Muscle layer of colon (tissue), 2 donors: ENCODE data around the gene C19orf53.
"Not testable (repeated sequence)": the region's sequence is repeated elsewhere in the genome, so short reads cannot be mapped to it uniquely, and the experiment has no call there.

Experiments used
- H3K27ac ChIP-seq: one replicate; pipeline ENCODE4 v1.7.0; 2013; ENCODE audit warnings: low read depth, mild to moderate bottlenecking, low read length, moderate library complexity
- H3K27me3 ChIP-seq, 2 donors: one replicate each; pipeline ENCODE4 v1.7.0; 2013; ENCODE audit warnings: low read length in 2 of 2, mild to moderate bottlenecking in 2 of 2; ENCODE audit not compliant: insufficient read depth in 2 of 2, control insufficient read depth in 1 of 2
- H3K36me3 ChIP-seq: one replicate; pipeline ENCODE4 v1.7.0; 2013; ENCODE audit warnings: mild to moderate bottlenecking, low read length; ENCODE audit not compliant: insufficient read depth
- H3K4me1 ChIP-seq: one replicate; pipeline ENCODE4 v1.7.0; 2013; ENCODE audit warnings: mild to moderate bottlenecking, low read length; ENCODE audit not compliant: insufficient read depth
- H3K4me3 ChIP-seq, 2 donors: one replicate each; pipeline ENCODE4 v1.7.0; 2013; ENCODE audit warnings: low read length in 2 of 2, low read depth in 1 of 2, mild to moderate bottlenecking in 1 of 2, moderate library complexity in 1 of 2
- H3K9ac ChIP-seq: one replicate; pipeline ENCODE4 v1.7.0; 2013; ENCODE audit warnings: low read length
- H3K9me3 ChIP-seq: one replicate; pipeline ENCODE4 v1.7.0; 2013; ENCODE audit warnings: mild to moderate bottlenecking, low read length
- donor health status: abdominal sarcoma.
- donor health status: Adenocarcinoma of cecum.

C19orf53 gene

GRCh38 chr19:13764821-13765394 lies 9.3 kb upstream of the C19orf53 start:
- H3K27ac ChIP-seq, result peak overlapping the region; percentile 52
- H3K4me3 ChIP-seq, result peak overlapping the region; percentile 32 to 80
- H3K9ac ChIP-seq, result peak overlapping the region; percentile 57
- no peaks in the 10 kb centered on the region for H3K27me3 ChIP-seq
- H3K36me3 ChIP-seq, result peaks cover 9% of the 10 kb centered on the region
- no peaks in the 10 kb centered on the region for H3K9me3 ChIP-seq
- H3K4me1 ChIP-seq, result peaks cover 10% of the 10 kb centered on the region

GRCh38 chr19:13765395-13766094 lies 8.7 kb upstream of the C19orf53 start:
- Histone ChIP-seq H3K4me3 (peak overlapping the region; percentile 32 to 80), H3K27me3 (no peaks in the 10 kb centered on the region), H3K9me3 (no peaks in the 10 kb centered on the region), H3K27ac (peak overlapping the region; percentile 52), H3K9ac (peak overlapping the region; percentile 57), H3K36me3 (peaks cover 9% of the 10 kb centered on the region), H3K4me1 (peaks cover 10% of the 10 kb centered on the region)

GRCh38 chr19:13766095-13766481 lies 8.2 kb upstream of the C19orf53 start:
- Histone ChIP-seq H3K36me3 (peaks cover 9% of the 10 kb centered on the region), H3K9me3 (no peaks in the 10 kb centered on the region), H3K9ac (no peak overlapping the region), H3K27ac (no peak overlapping the region), H3K4me3 (no peak overlapping the region), H3K4me1 (peaks cover 10% of the 10 kb centered on the region), H3K27me3 (no peaks in the 10 kb centered on the region)

- H3K4me1 ChIP-seq, result peaks cover 10% of the 10 kb centered on the region
- H3K9ac ChIP-seq, result no peak overlapping the region
- H3K27ac ChIP-seq, result no peak overlapping the region
- H3K27me3 ChIP-seq, result no peaks in the 10 kb centered on the region
- H3K4me3 ChIP-seq, result no peak overlapping the region
- H3K9me3 ChIP-seq, result no peaks in the 10 kb centered on the region
- H3K36me3 ChIP-seq, result peaks cover 9% of the 10 kb centered on the region
These were observed 5.7 kb upstream of the C19orf53 start for GRCh38 chr19:13768510-13768909.

- no peak overlapping the region for H3K4me3 ChIP-seq
- H3K27ac ChIP-seq, result no peak overlapping the region
- peaks cover 9% of the 10 kb centered on the region for H3K4me1 ChIP-seq
- no peak overlapping the region for H3K9ac ChIP-seq
- no peaks in the 10 kb centered on the region for H3K27me3 ChIP-seq
- no peaks in the 10 kb centered on the region for H3K9me3 ChIP-seq
- H3K36me3 ChIP-seq, result peaks cover 9% of the 10 kb centered on the region
These were observed 4.1 kb upstream of the C19orf53 start for GRCh38 chr19:13770013-13770635.

GRCh38 chr19:13778398-13778797 lies 4.1 kb downstream of the C19orf53 start:
- peaks cover 22% of the 10 kb centered on the region for H3K36me3 ChIP-seq
- H3K9ac ChIP-seq, result no peak overlapping the region
- H3K27ac ChIP-seq, result no peak overlapping the region
- no peaks in the 10 kb centered on the region for H3K9me3 ChIP-seq
- H3K4me1 ChIP-seq, result peaks cover 20% of the 10 kb centered on the region
- no peaks in the 10 kb centered on the region for H3K27me3 ChIP-seq
- no peak overlapping the region for H3K4me3 ChIP-seq

DNA sequence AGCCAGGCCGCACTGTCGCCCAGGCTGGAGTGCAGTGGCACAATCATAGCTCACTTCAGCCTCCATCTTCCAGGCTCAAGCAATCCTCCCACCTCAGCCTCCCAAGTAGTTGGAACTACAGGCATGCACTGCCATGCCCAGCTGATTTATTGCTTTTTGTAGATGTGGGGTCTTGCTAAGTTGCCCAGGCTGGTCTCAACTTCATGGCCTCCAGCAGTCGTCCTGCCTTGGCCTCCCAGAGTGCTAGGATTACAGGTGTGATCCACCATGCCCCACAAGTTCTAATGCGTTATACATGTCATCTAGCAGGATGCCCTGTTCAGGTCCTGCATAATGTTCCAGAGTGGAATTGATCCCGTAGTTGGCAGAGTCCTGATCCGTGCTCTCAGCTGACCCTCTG lies 4.6 kb downstream of the C19orf53 start:
- H3K9me3 ChIP-seq, result no peaks in the 10 kb centered on the region
- H3K4me3 ChIP-seq, result no peak overlapping the region
- no peaks in the 10 kb centered on the region for H3K27me3 ChIP-seq
- H3K4me1 ChIP-seq, result peaks cover 20% of the 10 kb centered on the region
- H3K9ac ChIP-seq, result no peak overlapping the region
- no peak overlapping the region for H3K27ac ChIP-seq
- peaks cover 22% of the 10 kb centered on the region for H3K36me3 ChIP-seq

GRCh38 chr19:13779794-13780193 lies 5.5 kb downstream of the C19orf53 start:
- H3K36me3 ChIP-seq, result peaks cover 22% of the 10 kb centered on the region
- H3K9ac ChIP-seq, H3K4me3 ChIP-seq, H3K27ac ChIP-seq, H3K27me3 ChIP-seq, H3K9me3 ChIP-seq: not testable (repeated sequence)
- H3K4me1 ChIP-seq, result peaks cover 21% of the 10 kb centered on the region

DNA sequence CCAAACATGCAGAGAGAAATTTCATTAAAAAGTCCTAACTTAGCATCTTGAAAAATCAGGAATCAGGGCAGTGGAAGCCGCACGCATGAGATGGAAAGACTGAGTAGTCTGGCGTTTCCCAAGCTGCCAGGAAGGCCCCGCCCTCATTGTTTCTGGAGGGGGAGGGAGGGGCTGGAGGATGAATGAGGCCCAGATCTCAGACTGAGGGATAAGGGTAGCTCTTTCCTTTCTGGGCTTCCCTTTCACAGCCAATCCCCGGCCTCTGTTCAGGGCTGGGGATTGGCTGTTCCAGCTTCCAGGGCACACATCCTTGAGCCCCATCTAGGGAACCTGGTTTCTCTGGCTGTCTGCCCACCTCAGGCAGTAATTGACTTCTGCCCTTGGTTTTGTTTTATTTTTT lies 7.3 kb downstream of the C19orf53 start:
- no peaks in the 10 kb centered on the region for H3K9me3 ChIP-seq
- no peak overlapping the region for H3K9ac ChIP-seq
- no peaks in the 10 kb centered on the region for H3K27me3 ChIP-seq
- H3K27ac ChIP-seq, result no peak overlapping the region
- H3K36me3 ChIP-seq, result peaks cover 22% of the 10 kb centered on the region
- no peak overlapping the region for H3K4me3 ChIP-seq
- H3K4me1 ChIP-seq, result peaks cover 16% of the 10 kb centered on the region

- no peaks in the 10 kb centered on the region for H3K27me3 ChIP-seq
- H3K9me3 ChIP-seq, result no peaks in the 10 kb centered on the region
- H3K36me3 ChIP-seq, result peaks cover 20% of the 10 kb centered on the region
- no peak overlapping the region for H3K9ac ChIP-seq
- H3K27ac ChIP-seq, result no peak overlapping the region
- no peak overlapping the region for H3K4me3 ChIP-seq
- peaks cover 16% of the 10 kb centered on the region for H3K4me1 ChIP-seq
These were observed 8.3 kb downstream of the C19orf53 start for GRCh38 chr19:13782537-13782936.

DNA sequence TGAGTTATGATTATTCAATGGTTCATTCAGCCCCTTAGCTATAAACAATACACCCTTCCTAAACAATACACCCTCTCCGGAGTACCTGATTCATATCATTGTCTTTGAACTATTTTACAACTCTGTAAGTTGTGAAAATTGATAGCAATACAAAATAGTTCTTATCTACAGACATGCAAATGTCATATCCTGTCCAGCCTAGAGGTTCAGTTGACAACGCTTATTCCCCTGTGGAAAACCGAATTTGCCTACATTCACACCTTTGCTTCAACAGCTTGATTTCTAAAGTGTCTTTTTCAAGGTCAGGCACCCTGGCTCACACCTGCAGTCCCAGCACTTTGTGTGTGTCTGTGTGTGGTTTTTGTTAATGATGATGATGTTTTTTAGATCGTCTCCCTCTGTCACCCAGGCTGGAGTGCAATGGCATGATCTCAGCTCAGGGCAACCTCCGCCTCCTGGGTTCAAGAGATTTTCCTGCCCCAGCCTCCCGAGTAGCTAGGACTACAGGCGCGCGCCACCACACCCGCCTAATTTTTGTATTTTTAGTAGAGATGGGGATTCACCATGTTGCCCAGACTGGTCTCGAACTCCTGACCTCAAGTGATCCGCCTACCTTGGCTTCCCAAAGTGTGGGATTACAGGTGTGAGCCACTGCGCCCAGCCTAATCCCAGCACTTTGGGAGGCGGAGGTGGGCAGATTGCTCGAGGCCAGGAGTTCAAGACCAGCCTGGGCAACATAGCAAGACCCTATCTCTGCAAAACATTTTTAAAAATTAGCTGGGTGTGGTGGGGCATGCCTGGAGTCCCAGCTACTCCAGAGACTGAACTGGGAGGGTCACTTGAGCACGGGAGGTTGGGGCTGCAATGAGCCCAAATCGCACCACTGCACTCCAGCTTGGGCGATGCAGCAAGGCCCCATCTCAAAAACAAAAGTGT lies 9.6 kb downstream of the C19orf53 start:
- Histone ChIP-seq H3K27ac (no peak overlapping the region), H3K36me3 (peaks cover 7% of the 10 kb centered on the region), H3K4me3 (no peak overlapping the region), H3K9me3 (no peaks in the 10 kb centered on the region), H3K27me3 (no peaks in the 10 kb centered on the region), H3K9ac (no peak overlapping the region), H3K4me1 (peaks cover 16% of the 10 kb centered on the region)
